NCI-H2171 treated with DMSO at 0.1 percent for 48 hours (cell line): ENCODE measurements around the gene WNT16.
"Not testable (repeated sequence)": the region's sequence is repeated elsewhere in the genome, so short reads cannot be mapped to it uniquely, and the experiment has no call there.

Source experiments
- DNase-seq: peaks from one replicate; lab custom pipeline; 2025; lab: John Stamatoyannopoulos, UW

Gene WNT16

DNA sequence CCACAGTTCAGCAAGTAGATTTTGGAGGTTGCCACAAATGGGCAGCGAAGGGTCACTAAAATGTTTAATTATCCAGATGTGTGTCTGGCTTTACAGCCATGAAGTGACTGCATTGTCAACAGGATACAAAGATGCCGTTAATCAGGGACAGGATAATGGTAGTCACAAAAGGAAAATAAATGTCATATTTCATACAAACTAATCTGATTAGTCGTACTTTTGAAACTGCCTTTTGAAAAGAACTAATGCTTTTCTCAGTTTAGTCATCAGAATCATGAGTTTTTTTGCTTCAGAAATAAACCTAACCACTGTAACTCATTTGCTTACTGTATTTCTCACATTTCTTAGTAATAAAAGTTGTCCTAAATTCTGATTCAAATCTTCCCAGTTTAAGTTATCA is 22.2 kb upstream of the WNT16 start:
- no peak for DNase-seq

DNA sequence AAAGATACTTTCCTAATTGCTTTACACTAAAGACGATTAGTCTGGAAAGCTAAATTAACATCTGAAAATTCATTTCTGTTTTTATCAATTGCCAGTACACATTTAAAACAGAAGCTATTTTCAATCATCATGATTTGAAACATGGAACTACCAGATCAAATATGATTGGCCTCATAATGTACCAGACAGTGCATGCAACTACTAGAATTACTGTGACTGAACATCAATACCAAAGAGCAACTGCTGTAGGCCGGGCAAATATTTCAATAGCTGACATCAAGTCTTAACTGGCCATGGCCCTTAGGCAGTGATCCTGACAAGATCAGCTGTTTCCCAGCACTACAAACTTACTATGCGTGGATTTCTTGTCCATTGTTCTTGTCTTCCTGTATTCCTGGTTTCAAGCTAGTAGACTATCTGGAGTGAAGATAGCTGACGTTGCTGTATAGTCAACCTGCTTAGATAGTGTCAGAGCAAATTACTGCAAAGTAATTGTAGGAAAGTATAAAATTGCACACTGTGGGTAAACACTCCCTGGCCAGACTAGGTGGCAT is 21.7 kb upstream of the WNT16 start:
- no peak for DNase-seq

DNA sequence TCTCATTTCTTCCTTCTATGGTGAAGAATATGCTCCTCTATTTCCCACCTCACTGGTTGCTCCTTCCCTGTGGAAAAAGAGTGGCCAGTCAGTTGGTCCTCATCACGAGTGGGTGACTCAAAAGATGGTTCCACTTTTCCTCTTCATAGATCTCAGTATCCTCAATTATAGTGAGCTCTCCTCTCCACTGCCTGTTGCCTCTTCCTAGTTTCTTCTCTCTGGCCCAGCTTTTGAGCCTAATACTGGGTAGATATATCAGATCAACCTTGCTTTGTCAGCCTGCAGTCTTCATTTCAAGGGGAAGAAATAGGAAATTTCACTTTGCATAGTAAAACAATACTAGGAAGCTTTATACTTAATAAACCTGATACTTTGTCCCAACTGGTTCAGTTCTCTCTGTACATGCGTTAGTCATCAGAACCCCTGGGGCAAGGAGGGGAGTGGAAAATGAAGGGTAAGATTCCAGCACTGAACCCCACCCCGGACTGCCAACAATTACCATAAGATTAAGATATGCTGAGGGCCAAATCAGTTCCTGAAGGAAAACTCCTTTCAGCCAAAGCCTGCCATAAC is 15.5 kb upstream of the WNT16 start:
- no peak for DNase-seq

DNA sequence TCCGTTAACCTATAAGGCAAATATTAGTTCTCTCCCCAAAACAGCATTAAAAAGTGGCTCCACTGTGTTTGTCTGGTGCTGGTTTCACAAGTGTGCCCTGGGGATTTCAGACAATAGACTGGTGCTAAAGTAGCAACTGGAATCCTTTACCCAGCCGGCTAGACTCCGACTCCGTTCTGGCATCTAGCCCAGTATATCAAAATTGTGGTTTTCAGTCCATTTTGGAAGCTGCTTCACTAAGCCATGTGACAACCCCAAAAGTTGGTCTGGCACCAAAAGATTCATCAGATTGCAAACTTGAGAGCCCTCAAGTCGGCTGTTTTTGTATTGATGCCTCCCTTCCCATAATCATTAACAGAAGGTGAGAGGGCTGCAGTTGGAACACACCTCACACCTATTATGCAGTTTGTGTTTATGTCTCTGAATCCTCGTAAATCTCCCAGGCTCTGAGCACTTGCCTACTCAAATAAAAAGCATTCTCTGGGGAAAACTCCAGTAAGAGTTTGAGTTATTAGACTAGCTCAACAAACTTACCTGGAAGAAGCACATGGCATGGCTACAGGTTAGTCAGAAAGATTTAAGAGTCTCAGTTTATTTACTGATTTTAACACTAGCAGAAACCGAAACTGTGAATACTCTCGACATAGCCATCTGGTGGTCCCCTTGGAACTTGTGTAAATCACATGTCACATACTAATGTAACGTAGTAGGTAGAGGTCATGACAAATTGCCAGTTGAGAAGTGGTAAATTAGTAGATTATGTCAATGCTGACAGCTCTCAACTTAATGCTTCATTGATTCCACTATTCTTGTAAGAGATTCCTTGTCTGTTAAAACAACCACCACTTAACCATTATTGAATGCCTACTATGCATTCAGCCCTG is 14.8 kb upstream of the WNT16 start:
- peak; percentile 95 for DNase-seq

DNA sequence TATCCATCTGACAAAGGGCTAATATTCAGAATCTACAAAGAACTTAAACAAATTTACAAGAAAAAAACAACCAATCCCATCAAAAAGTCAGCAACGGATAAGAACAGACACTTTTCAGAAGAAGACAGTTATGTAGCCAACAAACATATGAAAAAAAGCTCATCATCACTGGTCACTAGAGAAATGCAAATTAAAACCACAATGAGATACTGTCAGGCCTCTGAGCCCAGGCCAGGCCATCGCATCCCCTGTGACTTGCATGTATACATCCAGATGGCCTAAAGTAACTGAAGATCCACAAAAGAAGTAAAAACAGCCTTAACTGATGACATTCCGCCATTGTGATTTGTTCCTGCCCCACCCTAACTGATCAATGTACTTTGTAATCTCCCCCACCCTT is 13.6 kb upstream of the WNT16 start:
- not testable (repeated sequence) for DNase-seq

DNA sequence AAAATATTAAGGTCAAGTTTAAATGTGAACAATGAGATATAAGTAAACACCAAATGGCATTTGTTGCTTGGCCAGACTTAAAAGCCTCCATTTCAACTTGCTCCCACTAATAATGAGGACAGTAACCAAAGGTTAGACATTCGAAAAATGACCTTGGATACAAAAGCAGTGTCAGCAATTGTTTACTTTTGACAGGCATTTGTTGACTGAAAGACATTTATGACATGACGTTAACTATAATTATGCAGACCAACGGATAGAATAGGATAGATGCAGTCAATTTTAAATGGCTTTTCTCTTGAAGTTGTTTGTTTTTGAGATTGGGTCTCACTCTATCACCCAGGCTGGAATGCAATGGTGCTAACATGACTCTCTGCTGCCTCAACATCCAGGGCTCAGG is 6.3 kb upstream of the WNT16 start:
- DNase-seq, result no peak

DNA sequence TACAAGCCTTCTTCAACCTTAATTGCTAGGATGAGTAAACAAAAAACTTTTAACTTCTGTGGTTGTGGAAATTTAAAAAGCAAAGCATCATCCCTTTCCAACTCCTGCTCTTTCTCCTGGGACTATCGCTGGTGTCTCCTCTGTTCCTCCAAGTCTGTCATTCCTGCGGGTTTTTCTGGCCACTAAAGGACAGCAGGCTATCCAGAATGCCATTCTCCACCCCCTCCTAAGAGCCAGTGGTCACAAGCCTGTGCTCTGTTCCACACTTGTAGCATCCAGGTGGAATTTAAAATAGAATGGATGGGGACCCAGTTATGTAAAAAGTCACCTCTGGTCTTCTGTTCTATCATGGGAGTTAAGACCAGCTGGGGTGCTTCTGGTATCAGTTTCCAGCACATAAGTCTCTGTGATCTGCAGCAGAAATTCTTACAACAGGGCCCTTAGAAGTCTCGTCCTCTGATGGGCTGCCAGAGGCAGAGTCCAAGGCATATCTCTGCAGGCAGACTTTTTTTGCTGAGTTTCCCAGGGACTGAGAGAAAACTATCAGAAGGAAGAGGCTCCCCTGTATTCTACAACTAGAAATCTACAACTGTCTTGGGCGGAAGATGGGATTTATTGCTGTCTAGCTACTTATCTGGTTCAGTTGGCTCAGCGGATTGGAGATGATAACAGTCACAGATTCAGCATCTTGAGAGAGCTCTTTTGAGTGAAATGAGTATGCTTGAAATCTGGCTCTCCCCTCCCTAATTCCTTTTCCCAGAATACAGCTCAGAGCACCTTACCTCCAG is 5.1 kb upstream of the WNT16 start:
- DNase-seq, result no peak

DNA sequence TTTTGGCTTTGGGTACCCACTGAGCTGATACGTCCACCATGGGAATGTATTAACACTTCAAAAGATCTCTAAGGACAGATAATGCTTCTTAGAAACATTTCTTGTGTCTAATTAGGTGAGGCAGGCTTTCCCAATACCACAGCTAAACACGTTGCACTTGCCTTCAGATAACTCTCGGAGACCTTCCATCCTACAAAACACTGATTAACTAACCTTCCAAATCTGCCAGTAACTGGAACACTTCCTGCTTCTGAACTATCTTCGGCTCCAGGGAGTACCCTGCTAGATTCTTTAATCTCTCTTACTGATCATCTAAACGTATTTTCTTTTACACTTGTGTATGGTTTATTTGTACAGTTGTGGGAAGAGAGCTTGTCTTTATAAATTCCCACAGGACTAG is 1.1 kb upstream of the WNT16 start:
- no peak for DNase-seq

DNA sequence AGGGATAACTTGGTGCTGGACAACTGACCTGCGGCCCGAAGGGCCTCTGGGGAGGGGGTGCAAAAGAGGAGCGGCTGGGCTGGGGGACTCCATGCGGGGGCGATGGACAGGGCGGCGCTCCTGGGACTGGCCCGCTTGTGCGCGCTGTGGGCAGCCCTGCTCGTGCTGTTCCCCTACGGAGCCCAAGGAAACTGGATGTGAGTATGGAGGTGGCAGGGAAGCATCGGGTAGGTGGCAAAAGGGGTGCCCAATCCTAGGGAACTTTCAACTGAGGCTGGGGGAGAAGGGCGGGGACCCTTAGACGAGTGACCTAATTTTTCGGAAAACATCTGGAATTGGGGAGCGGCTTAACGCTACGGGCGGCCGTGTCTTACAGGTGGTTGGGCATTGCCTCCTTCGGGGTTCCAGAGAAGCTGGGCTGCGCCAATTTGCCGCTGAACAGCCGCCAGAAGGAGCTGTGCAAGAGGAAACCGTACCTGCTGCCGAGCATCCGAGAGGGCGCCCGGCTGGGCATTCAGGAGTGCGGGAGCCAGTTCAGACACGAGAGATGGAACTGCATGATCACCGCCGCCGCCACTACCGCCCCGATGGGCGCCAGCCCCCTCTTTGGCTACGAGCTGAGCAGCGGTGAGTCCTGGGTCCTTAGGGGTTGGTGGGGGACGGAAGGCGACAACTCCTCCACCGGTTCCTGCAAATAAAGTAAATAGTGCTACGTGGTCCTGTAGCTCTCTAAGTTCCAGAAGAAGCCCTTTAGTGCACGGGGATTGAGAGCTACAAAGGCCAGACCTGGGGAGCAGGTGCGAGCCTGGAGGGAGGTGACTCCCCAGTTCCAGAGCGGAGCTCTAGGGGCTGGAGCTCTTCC is 622 bp downstream of the WNT16 start:
- peak; percentile 66 for DNase-seq

DNA sequence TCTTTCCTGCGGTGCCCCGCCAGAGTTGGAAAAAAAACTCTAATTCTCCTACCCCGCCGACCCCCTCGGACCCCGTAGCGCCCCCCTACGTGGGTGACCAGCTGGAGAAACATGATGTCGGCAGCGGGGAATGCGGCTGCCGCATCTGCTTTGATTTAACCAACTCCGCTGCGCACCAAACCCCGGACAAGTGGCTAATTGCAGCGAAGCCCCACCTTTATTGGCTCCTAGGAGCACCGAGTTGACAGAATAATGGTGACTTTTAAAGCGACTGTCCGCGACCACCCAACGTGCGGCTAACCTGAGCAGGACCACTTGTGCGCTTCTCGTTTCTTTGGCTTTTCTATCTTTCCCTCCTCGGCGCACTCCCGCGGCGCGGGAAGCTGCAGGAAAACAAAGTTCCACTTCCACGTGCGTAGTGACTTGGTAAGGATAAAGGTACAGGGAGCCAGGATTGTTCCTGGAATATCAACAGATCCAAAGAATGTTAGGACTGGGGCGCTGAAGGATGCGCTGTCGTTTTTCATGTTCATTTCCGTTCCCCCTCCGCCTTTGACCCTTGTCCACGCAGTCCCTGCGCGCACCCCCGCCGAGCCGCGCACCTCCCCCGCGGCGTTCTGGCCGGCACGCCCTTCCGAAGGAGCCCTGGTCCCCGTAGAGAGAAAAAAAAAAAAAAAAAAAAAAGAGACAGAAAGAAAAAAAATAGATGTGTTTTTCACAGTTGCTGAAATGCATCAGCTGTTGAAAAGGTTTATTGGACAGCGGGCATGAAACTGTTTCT is 1.4 kb downstream of the WNT16 start:
- no peak for DNase-seq

DNA sequence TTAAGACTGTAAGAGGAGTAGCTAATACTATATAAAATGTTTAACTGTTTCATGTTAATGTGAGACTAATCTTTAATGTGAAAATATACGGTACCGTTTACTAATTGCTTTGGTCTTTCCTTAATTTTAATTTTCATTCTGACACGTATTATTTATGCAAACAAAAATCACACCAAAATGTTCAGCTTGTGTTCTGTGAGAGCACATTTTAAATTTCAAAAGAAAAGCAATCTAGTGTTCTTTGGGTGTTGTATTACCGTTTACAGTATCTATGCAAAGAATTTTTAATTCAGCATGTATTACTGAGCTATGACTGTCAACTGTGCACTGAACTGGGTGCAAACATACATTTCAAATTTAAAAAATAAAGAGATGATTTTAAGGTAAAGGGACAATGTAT is 2.2 kb downstream of the WNT16 start:
- DNase-seq, result no peak

DNA sequence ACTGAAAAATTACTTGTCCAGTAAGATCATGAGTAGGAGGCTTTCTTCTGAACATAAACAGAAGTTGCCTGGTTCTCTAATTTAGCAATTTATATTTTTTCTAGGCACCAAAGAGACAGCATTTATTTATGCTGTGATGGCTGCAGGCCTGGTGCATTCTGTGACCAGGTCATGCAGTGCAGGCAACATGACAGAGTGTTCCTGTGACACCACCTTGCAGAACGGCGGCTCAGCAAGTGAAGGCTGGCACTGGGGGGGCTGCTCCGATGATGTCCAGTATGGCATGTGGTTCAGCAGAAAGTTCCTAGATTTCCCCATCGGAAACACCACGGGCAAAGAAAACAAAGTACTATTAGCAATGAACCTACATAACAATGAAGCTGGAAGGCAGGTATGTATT is 2.8 kb downstream of the WNT16 start:
- no peak for DNase-seq

DNA sequence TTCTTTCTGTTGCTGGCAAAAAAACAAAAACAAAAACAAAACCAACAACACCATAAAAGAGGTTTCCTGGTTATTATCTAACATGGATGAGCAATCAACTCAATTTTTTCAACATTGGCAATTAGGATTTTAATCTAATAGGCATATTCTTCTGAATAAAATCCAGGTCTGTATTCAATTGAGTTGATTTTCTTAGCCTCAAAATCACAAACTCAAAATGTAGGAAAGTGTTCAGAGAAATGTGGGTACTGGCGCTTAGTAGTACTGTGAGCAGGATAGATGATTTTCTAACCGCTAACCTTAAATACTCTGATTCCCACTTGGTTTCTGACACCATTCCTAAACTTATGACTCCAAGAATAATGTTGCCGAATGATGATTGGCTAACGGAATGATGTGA is 5.6 kb downstream of the WNT16 start:
- no peak for DNase-seq

DNA sequence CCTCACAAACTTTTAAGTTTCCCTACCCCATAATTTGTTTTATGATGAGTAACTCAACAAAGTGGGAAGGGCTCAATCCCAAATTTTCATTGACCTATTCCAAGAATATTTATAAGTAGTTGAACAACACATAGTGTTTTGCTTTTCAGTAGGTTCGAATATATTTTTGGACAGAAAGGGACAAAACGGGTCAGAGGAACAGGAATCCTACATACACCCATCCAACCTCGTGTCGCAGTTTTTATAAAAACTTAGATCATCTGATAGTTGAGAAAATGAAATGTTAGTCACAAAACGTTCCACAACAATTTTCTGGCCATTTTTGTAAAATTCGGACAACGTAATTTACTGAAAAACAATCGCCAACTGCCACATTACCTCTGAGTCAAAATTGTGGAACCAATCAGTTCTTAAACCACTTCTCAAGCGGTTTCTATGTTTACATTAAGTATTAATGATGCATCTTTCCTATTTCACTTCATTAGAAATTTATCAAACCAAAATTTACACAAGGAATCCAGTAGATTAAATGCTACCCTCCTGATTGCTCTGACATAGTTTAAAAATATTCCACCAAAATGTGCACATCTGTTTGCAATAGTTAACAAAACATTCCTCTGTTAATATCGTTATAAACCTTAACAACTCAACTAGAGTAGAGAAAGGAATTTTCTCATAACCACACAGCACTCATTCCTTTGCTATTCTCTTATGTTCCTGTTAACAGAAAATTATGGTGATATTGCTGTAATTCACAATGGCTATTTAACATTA is 6.3 kb downstream of the WNT16 start:
- DNase-seq, result no peak

DNA sequence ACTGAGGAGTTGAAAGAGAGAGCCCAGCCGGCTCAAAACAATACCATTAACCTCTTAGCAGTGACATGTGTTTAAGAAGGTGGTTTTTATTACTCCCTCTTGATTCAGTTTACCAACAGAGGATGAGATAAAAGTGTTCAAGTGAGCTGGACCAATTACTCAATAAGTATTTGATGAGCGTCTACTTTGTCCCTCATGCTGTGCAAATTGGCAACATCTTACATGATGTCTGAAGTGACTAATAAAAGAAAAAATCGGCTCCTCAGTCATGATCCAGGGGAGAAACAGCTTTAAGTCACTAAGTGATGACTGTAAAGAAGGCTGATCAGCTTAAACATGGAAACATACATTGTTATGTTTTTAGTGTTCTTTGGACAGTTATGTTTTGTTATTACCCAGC is 7.8 kb downstream of the WNT16 start:
- no peak for DNase-seq

DNA sequence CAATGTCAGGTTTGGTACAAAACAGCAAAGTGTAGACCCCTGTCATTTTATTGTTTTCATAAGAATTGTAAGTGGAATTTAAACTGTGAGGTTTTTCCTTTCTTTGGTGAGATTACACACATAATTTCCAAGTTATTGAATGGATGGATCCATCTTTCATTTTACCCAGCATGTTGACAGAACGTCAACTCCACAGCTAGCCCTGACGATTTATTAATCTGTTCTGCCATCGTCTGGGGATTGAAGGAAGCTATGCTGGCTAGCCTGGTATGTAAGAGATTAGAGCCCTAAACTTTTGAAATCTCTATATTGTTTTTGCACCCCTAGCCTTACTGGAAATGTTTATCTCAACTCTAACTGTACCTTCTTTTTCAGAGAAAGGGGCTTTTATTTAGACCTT is 8.6 kb downstream of the WNT16 start:
- DNase-seq, result peak; percentile 28

DNA sequence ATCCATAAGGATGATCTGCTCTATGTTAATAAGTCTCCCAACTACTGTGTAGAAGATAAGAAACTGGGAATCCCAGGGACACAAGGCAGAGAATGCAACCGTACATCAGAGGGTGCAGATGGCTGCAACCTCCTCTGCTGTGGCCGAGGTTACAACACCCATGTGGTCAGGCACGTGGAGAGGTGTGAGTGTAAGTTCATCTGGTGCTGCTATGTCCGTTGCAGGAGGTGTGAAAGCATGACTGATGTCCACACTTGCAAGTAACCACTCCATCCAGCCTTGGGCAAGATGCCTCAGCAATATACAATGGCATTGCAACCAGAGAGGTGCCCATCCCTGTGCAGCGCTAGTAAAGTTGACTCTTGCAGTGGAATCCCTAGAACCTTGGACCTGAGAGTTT is 10.3 kb downstream of the WNT16 start:
- DNase-seq, result no peak

DNA sequence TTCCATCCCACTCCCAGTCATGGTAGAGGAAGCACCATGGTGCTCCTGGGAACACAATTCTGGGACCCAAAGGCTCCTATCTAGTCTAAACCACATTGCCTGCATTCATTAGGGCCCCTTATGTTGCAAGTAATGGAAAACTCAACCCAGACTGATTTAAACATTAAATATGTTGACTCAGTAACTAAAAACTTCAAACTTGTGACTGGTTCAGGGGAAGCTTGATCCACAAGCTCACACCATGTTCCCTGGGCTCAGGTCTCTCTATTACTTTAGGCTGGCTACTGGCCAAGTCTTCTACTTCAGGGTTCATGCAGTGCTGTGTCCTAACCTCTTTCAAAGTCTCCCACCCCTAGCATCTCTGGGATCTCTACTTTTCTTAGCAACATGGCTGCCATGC is 13.1 kb downstream of the WNT16 start:
- DNase-seq, result no peak

DNA sequence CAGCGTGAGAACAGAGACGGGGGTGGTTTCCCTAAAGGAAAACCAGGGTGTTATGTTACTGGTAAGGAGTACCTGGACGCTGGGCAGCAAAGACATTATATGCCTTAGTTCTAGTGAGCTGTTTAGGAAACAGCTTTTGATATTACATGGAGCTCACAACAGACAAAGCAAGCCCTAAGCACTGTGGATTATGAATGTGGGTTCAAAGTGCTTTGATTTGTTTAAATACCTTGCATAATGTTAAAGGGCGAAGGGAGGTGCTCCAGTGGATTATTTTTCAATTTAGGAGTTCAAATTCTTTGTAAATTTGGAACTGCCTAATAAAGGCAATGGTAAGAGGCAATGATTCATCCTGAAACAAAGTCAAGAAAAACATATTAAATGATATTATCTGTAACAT is 13.8 kb downstream of the WNT16 start:
- DNase-seq, result no peak

DNA sequence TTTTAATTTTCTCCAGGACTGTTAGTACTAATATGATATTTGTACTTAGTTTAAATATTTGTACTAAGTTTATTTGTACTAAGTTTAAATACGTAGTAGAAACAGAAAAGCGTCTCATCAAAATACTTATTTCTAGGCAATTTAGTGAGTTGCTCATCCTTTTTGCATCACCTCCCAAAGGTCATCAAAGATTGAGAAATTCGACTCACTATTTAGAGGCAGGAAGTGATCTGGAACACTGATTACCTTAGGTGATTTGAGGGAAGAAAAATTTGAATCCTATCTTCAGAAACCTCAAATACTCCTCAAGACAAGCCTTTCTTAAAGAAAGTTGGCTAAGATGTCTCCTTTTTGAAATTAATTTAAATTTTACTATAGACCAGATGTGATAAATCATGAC is 14.5 kb downstream of the WNT16 start:
- no peak for DNase-seq
